Stimulated activated CD8-positive, alpha-beta memory T cell treated with anti-CD3 and anti-CD28 coated beads, Interleukin-15, amount 100 ng/mL, for 1 hour (primary cell): ENCODE results near the gene RRP1B.
"Not testable (repeated sequence)": the region's sequence is repeated elsewhere in the genome, so short reads cannot be mapped to it uniquely, and the experiment has no call there.

Source experiments
- DNase-seq: peaks from one replicate; pipeline ENCODE4 v3.0.0-alpha.2; 2020; ENCODE audit warnings: low read depth

RRP1B gene

GRCh38 chr21:43676391-43676790 is 17.0 kb downstream of the RRP1B start:
- no peak for DNase-seq

GRCh38 chr21:43679951-43680350 is 20.6 kb downstream of the RRP1B start:
- no peak for DNase-seq

GRCh38 chr21:43680421-43680820 is 21.1 kb downstream of the RRP1B start:
- not testable (repeated sequence) for DNase-seq

- no peak for DNase-seq
Measured at GRCh38 chr21:43681650-43682049, 22.3 kb downstream of the RRP1B start.

- DNase-seq, result no peak
Measured at GRCh38 chr21:43684424-43684823, 25.1 kb downstream of the RRP1B start.

GRCh38 chr21:43686811-43687565 is 27.6 kb downstream of the RRP1B start:
- no peak for DNase-seq

GRCh38 chr21:43687566-43688399 is 28.4 kb downstream of the RRP1B start:
- DNase-seq, result no peak

GRCh38 chr21:43688906-43689305 is 29.5 kb downstream of the RRP1B start:
- no peak for DNase-seq

- DNase-seq, result no peak
Measured at GRCh38 chr21:43689556-43690337, 30.4 kb downstream of the RRP1B start.

GRCh38 chr21:43690346-43690745 is 31.0 kb downstream of the RRP1B start:
- DNase-seq, result no peak

GRCh38 chr21:43691086-43691795 is 31.9 kb downstream of the RRP1B start:
- DNase-seq, result no peak

- DNase-seq, result no peak
Measured at GRCh38 chr21:43691801-43692200, 32.4 kb downstream of the RRP1B start.

GRCh38 chr21:43692949-43693348 is 33.6 kb downstream of the RRP1B start:
- DNase-seq, result no peak

- DNase-seq, result no peak
Measured at GRCh38 chr21:43693981-43694380, 34.6 kb downstream of the RRP1B start.

- no peak for DNase-seq
Measured at GRCh38 chr21:43694437-43695079, 35.2 kb downstream of the RRP1B start.

GRCh38 chr21:43696214-43696613 is 36.9 kb downstream of the RRP1B start:
- DNase-seq, result no peak

GRCh38 chr21:43697758-43698643 is 38.6 kb downstream of the RRP1B start:
- DNase-seq, result no peak

GRCh38 chr21:43699492-43699777 is 40.1 kb downstream of the RRP1B start:
- DNase-seq, result not testable (repeated sequence)

GRCh38 chr21:43699933-43700599 is 40.7 kb downstream of the RRP1B start:
- DNase-seq, result no peak
